RWPE1 (cell line): Measurements from ENCODE around the gene ASIC2.

Experiments used
- CTCF ChIA-PET: fragments of 350-600 bp; sonication (Branson Sonifier 250); formaldehyde crosslinking; extraction: SDS; loops from one replicate; lab custom pipeline; 2021; lab: Yijun Ruan, JAX
- POLR2A ChIA-PET: fragments of 400-600 bp; formaldehyde crosslinking; extraction: SDS; loops from one replicate; lab custom pipeline; 2020; ENCODE audit warnings: antibody characterized with exemption; ENCODE audit not compliant: low non-redundant PET; lab: Yijun Ruan, JAX
- DNase-seq: peaks from one replicate; pipeline ENCODE4 v3.0.0; 2012; ENCODE audit warnings: low spot score
- H3K27ac ChIP-seq: fragments of 450-650 bp; 2 replicates; pipeline ENCODE4 v1.5.1; 2017
- CTCF ChIP-seq: fragments of 450-650 bp; conservative IDR thresholded peaks from 2 replicates; pipeline ENCODE4 v1.5.1; 2017; ENCODE audit warnings: low read depth, mild to moderate bottlenecking

Gene ASIC2

DNA sequence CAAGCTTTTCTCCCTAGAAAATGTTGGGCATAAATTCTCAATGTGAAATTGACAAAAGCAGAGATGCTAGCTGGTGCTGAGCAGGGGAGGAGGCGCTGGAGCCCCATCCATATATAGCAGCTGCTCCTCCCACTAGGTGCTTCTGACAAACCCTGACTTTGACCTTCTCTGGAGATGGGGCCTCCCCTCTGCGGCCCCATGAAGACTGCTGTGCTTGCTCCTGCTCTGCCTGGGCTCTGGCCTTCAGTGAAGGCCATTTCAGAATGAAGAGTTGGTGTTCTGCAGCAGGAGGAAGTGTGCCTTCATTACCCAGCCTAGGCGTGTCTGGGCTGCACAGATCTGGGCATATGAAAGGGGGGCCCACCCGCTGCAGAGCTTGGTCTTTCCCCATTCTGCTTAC lies 29.7 kb downstream of the ASIC2 start:
- no peak for TF ChIP-seq CTCF
- CTCF ChIA-PET, result interaction anchor here (0.7 to 0.8 kb wide), 2 partner anchors 38 to 397 kb away, joined by 3 to 4 read pairs; no protein-coding TSS in a partner anchor
- no peak overlapping the region for H3K27ac ChIP-seq
- POLR2A ChIA-PET, result no interaction called here
- DNase-seq, result no peak

DNA sequence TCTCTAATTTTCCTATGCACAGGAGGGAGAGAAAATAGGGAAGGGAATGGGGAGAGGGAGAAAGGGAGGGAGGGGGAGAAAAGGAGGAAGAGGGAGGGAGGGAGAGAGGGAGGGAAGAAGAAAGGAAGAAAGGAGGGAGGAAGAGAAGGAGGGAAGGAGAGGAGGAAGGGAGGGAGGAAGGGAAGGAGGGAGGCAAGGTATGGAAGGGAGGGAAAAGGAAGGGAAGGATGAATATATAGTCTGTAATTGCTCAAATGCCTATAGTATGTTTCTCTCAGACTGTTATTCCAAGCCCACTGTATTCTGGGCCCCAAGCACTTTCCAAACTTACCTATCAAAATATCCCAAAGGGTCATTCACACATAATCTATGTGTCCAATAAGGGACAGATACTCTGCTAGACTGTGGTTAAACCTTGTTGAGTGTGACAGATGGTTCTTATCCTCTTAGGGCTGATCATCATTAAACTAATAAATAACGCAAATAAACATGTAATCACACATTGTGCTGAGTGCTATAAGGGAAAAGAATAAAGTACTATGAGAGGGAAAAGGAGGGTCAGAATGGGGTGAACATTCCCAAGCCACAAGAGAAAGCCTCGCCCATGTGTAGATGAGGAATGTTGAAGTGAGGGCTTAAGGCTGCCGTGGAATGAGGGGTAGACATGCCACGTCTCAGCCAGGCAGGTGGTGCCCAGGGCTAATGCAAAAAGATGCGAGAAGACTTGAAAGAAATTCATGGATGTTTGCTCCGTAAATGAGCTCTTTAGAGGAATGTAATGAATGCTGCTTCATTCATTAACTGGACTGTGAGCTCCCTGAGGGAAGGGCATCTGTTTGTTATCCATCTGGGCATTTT lies 30.6 kb downstream of the ASIC2 start:
- ChIA-PET CTCF (interaction anchor here (0.8 kb wide), 1 partner anchor 396 kb away, joined by 4 read pairs; no protein-coding TSS in a partner anchor), POLR2A (no interaction called here)
- H3K27ac ChIP-seq, result no peak overlapping the region
- no peak for DNase-seq
- no peak for TF ChIP-seq CTCF

DNA sequence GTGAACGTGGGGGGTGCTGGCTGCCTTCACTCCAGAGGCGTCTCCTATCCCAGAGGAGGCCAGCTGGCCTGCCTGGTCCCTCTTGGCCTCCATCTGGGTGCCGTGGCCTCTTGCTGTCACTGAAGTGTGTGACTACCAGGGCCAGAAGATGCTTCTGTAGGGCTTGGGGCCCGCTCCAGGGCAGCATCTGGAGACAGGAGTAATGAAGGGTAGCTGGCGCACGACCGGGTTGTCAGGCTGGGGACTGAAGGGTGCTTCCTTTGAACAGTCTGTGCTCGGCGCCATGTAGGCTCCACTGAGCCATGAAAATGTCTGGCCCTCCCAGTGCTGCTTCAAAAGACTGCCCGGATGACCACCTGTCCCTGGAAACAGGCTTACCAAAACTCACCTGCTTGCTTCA lies 31.3 kb downstream of the ASIC2 start:
- CTCF ChIA-PET, result no interaction called here
- no peak for DNase-seq
- POLR2A ChIA-PET, result no interaction called here
- TF ChIP-seq CTCF, result no peak
- H3K27ac ChIP-seq, result no peak overlapping the region

DNA sequence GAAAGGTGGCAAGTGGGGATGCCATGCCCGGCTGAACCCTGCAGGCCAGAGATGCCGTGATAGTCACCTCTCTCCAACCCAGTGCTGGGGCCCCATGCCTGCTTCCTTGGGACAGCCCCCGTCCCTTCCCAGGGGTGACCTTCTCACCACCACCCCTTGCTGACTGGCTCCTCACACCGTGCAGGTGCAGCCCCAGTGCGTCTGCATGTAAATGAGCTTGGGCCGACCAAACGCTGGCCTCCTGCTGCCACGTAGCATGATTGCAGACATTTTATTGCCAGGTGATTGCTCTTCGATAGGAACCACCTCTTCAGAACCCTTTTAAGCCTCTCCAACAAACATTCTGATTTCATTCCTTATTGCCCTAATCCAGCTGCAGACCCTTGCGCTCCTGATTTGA lies 32.5 kb downstream of the ASIC2 start:
- no peak for DNase-seq
- H3K27ac ChIP-seq, result no peak overlapping the region
- TF ChIP-seq CTCF, result no peak
- ChIA-PET POLR2A (no interaction called here), CTCF (interaction anchor here (0.7 kb wide), 1 partner anchor 10 kb away, joined by 3 read pairs; no protein-coding TSS in a partner anchor)

GRCh38 chr17:33258296-33258695 lies 34.8 kb downstream of the ASIC2 start:
- DNase-seq, result no peak
- TF ChIP-seq CTCF, result no peak
- CTCF ChIA-PET, result no interaction called here
- POLR2A ChIA-PET, result no interaction called here
- H3K27ac ChIP-seq, result no peak overlapping the region

- no peak overlapping the region for H3K27ac ChIP-seq
- ChIA-PET CTCF (no interaction called here), POLR2A (no interaction called here)
- TF ChIP-seq CTCF, result no peak
- DNase-seq, result no peak
These were observed 47.9 kb downstream of the ASIC2 start for GRCh38 chr17:33245183-33245582.
